SK-N-SH (cell line): ENCODE results near the gene CACNG7. TPM values are rescaled to one million over a fixed set of nuclear protein-coding genes. Genes with fewer than 3 reads are reported as not detected.

Experiments used
- CTCF ChIA-PET: fragments of 300-600, 350-600 bp; formaldehyde crosslinking; extraction: SDS; loops from one replicate; lab custom pipeline; 2021; lab: Yijun Ruan, JAX
- POLR2A ChIA-PET: fragments of 350-600 bp; sonication (Branson Sonifier 250); formaldehyde crosslinking; extraction: SDS; loops from one replicate; lab custom pipeline; 2020; ENCODE audit warnings: antibody characterized with exemption, inconsistent platforms; lab: Yijun Ruan, JAX
- DNase-seq: peaks from one replicate; pipeline ENCODE4 v3.0.0; 2012
- H2AFZ ChIP-seq: fragments of 200-600 bp; sonication (generic); 2 replicates; pipeline ENCODE4 v1.8.1; 2016; ENCODE audit warnings: antibody characterized with exemption, mild to moderate bottlenecking, low read depth
- H3F3A ChIP-seq: fragments of 200-600 bp; sonication (generic); replicated peaks from 2 replicates; pipeline ENCODE3; 2016; ENCODE audit warnings: antibody characterized with exemption, mild to moderate bottlenecking; ENCODE audit not compliant: insufficient read depth
- H3K27ac ChIP-seq, 2 experiments: fragments of 200-500 bp in 1 of 2; fragments of 200-600 bp in 1 of 2; sonication (Bioruptor generic) in 1 of 2; sonication (generic), shearing (Covaris generic) in 1 of 2; 2 replicates each; pipeline versions ENCODE4 v1.5.1 to v1.6.1; 2014 to 2016; ENCODE audit warnings: low read depth in 2 of 2, inconsistent platforms in 1 of 2, low read length in 1 of 2, mild to moderate bottlenecking in 1 of 2, mixed read lengths in 1 of 2
- H3K27me3 ChIP-seq: fragments of 200-600 bp; sonication (generic), shearing (Covaris generic); 2 replicates; pipeline ENCODE4 v1.6.1; 2016; ENCODE audit warnings: mixed run types; ENCODE audit not compliant: insufficient read depth
- H3K36me3 ChIP-seq, 2 experiments: fragments of 200-500 bp in 1 of 2; fragments of 200-600 bp in 1 of 2; sonication (Bioruptor generic) in 1 of 2; sonication (generic) in 1 of 2; replicated peaks in 1 of 2; 2 replicates each; pipeline versions ENCODE3 to v1.5.1; 2014 to 2016; ENCODE audit warnings: low read length in 1 of 2, mild to moderate bottlenecking in 1 of 2; ENCODE audit not compliant: insufficient read depth in 2 of 2, control insufficient read depth in 1 of 2
- H3K4me1 ChIP-seq, 2 experiments: fragments of 200-500 bp in 1 of 2; fragments of 200-600 bp in 1 of 2; sonication (Bioruptor generic) in 1 of 2; sonication (generic), shearing (Covaris generic) in 1 of 2; 2 replicates each; pipeline versions ENCODE4 v1.5.1 to v1.6.1; 2014 to 2016; ENCODE audit warnings: low read depth in 1 of 2, low read length in 1 of 2, mixed run types in 1 of 2; ENCODE audit not compliant: insufficient read depth in 2 of 2, control insufficient read depth in 1 of 2
- H3K4me2 ChIP-seq: fragments of 200-600 bp; sonication (generic), shearing (Covaris generic); 2 replicates; pipeline ENCODE4 v1.6.1; 2017; ENCODE audit warnings: mixed run types
- H3K4me3 ChIP-seq, 2 experiments: fragments of 200-500 bp in 1 of 2; fragments of 200-600 bp in 1 of 2; sonication (Bioruptor generic) in 1 of 2; sonication (generic), shearing (Covaris generic) in 1 of 2; 2 replicates each; pipeline versions ENCODE4 v1.5.1 to v1.8.1; 2014 to 2016; ENCODE audit warnings: low read depth in 2 of 2, inconsistent platforms in 1 of 2, low read length in 1 of 2, mild to moderate bottlenecking in 1 of 2, mixed read lengths in 1 of 2, moderate library complexity in 1 of 2
- H3K79me2 ChIP-seq: fragments of 200-600 bp; sonication (generic); 2 replicates; pipeline ENCODE4 v1.8.1; 2017; ENCODE audit warnings: mild to moderate bottlenecking; ENCODE audit not compliant: insufficient read depth
- H3K9ac ChIP-seq: fragments of 200-600 bp; sonication (generic); 2 replicates; pipeline ENCODE4 v1.6.1; 2017; ENCODE audit warnings: mixed run types
- H3K9me2 ChIP-seq: fragments of 200-600 bp; sonication (generic); 2 replicates; pipeline ENCODE4 v1.6.1; 2017; ENCODE audit warnings: mixed run types
- H3K9me3 ChIP-seq: fragments of 200-600 bp; sonication (generic); 2 replicates; pipeline ENCODE4 v1.6.1; 2017; ENCODE audit warnings: mixed run types, mild to moderate bottlenecking, moderate library complexity
- H4K20me1 ChIP-seq: fragments of 200-600 bp; sonication (generic); 2 replicates; pipeline ENCODE4 v1.6.1; 2017; ENCODE audit warnings: mild to moderate bottlenecking, mixed run types; ENCODE audit not compliant: insufficient read depth
- CHD2 ChIP-seq: fragments of 150-350 bp; IDR thresholded peaks from 2 replicates; pipeline ENCODE4 v1.6.1; 2018; ENCODE audit warnings: low read length; ENCODE audit not compliant: partially characterized antibody
- ELF1 ChIP-seq: IDR thresholded peaks from 2 replicates; pipeline ENCODE4 v1.4.0; 2012
- FOSL2 ChIP-seq: IDR thresholded peaks from 2 replicates; pipeline ENCODE4 v1.4.0; 2012; ENCODE audit warnings: low read depth, mild to moderate bottlenecking, moderate library complexity, borderline replicate concordance
- FOXJ3 ChIP-seq: sonication (generic); formaldehyde crosslinking; IDR thresholded peaks from 2 replicates; pipeline ENCODE4 v1.5.1; 2020; ENCODE audit warnings: mild to moderate bottlenecking, missing genetic modification reagents
- FOXM1 ChIP-seq: IDR thresholded peaks from 2 replicates; pipeline ENCODE4 v1.4.0; 2012; ENCODE audit warnings: low read depth, mild to moderate bottlenecking
- GABPA ChIP-seq: IDR thresholded peaks from 2 replicates; pipeline ENCODE4 v1.4.0; 2012; ENCODE audit warnings: low read depth, mild to moderate bottlenecking
- IRF3 ChIP-seq: fragments of 150-350 bp; IDR thresholded peaks from 2 replicates; pipeline ENCODE4 v1.6.1; 2016; ENCODE audit warnings: mild to moderate bottlenecking, low read depth, low read length
- MXI1 ChIP-seq: IDR thresholded peaks from 2 replicates; pipeline ENCODE4 v1.6.1; 2012; ENCODE audit warnings: mild to moderate bottlenecking, low read depth, low read length, improper control_type of control experiment
- NFIC ChIP-seq: IDR thresholded peaks from 2 replicates; pipeline ENCODE4 v1.4.0; 2012; ENCODE audit warnings: borderline replicate concordance
- REST ChIP-seq: IDR thresholded peaks from 2 replicates; pipeline ENCODE4 v1.6.1; 2012; ENCODE audit warnings: mild to moderate bottlenecking, low read depth, low read length, moderate library complexity
- RXRA ChIP-seq: IDR thresholded peaks from 2 replicates; pipeline ENCODE4 v1.4.0; 2012; ENCODE audit warnings: low read depth, mild to moderate bottlenecking, borderline replicate concordance
- TAF1 ChIP-seq: IDR thresholded peaks from 2 replicates; pipeline ENCODE4 v1.6.1; 2012; ENCODE audit warnings: low read depth, mild to moderate bottlenecking, low read length, moderate library complexity, borderline replicate concordance
- TCF12 ChIP-seq: IDR thresholded peaks from 2 replicates; pipeline ENCODE4 v1.4.0; 2012
- TEAD4 ChIP-seq: IDR thresholded peaks from 2 replicates; pipeline ENCODE4 v1.4.0; 2012; ENCODE audit warnings: mild to moderate bottlenecking, borderline replicate concordance; ENCODE audit not compliant: insufficient read depth
- WGBS: methylation state at CpG from one replicate; pipeline ENCODE4 v1.1.6; 2017; ENCODE audit warnings: low lambda C conversion rate; 5-methylcytosine and 5-hydroxymethylcytosine counted together
- polyA plus RNA-seq, 3 experiments: library from polyadenylated mRNA; depleted of rRNA; stranded (reverse); fragments of >200 nt; gene quantifications; 2 replicates each; pipeline ENCODE4 v1.2.3, GENCODE V29; 2012
- TF ChIP-seq, protein P1 (sequence below): IDR thresholded peaks from 2 replicates; pipeline ENCODE4; 2012

The CACNG7 gene
- polyA plus RNA-seq, 1 of the 3 experiments (the other 2 are of a cell fraction) = 25.7 TPM

- peak; percentile 76 for DNase-seq
- ChIA-PET CTCF (interaction anchor here (0.6 to 1.3 kb wide), 3 partner anchors 47 to 116 kb away, joined by 3 to 4 read pairs (median 3); no protein-coding TSS in a partner anchor), POLR2A (no interaction called here)
- Histone ChIP-seq H3K4me3 (peak overlapping the region; percentile 44 to 62), H3K27me3 (no peaks in the 10 kb centered on the region), H2AFZ (peak overlapping the region; percentile 73; the same call in 1 of the 2 replicates), H3K9me3 (no peaks in the 10 kb centered on the region), H3F3A (peaks cover 8% of the 10 kb centered on the region), H3K79me2 (peaks cover 19% of the 10 kb centered on the region), H4K20me1 (no peaks in the 10 kb centered on the region), H3K4me2 (peak overlapping the region; percentile 96), H3K9ac (peak overlapping the region; percentile 62), H3K27ac (peak overlapping the region in 1 of 2 experiments; percentile 84; a peak in 2 of 4 replicates), H3K36me3 (no peaks in the 10 kb centered on the region), H3K4me1 (peaks cover 19 to 23% of the 10 kb centered on the region in 2 experiments; a peak in 2 of 4 replicates), H3K9me2 (no peaks in the 10 kb centered on the region)
- TF ChIP-seq MXI1 (no peak), CHD2 (peak; percentile 88)
- 8% methylated on average over 22 of the region's 22 CpGs for WGBS
These were observed 50.0 kb downstream of the CACNG7 start for GRCh38 chr19:53958823-53959757.

- peak overlapping the region in 1 of 2 experiments; percentile 0; a peak in 1 of 4 replicates for H3K27ac ChIP-seq
These were observed 51.1 kb downstream of the CACNG7 start for GRCh38 chr19:53960187-53960586.

More at GRCh38 chr19:53960187-53960586, 51.1 kb downstream of the CACNG7 start:
- Histone ChIP-seq H3K4me1 (peaks cover 19 to 23% of the 10 kb centered on the region in 2 experiments; a peak in 2 of 4 replicates), H3K9ac (peak overlapping the region; percentile 62; the same call in 1 of the 2 replicates), H3K36me3 (no peaks in the 10 kb centered on the region), H3K9me3 (no peaks in the 10 kb centered on the region), H3K9me2 (no peaks in the 10 kb centered on the region), H3K4me3 (peak overlapping the region; percentile 44 to 62), H2AFZ (no peak overlapping the region), H3K27me3 (no peaks in the 10 kb centered on the region), H3F3A (peaks cover 8% of the 10 kb centered on the region), H3K4me2 (peak overlapping the region; percentile 96), H3K79me2 (peaks cover 24% of the 10 kb centered on the region), H4K20me1 (no peaks in the 10 kb centered on the region)
- ChIA-PET CTCF (interaction anchor here (0.6 to 2.1 kb wide), 3 partner anchors 13 to 64 kb away, joined by 3 to 9 read pairs (median 3); no protein-coding TSS in a partner anchor), POLR2A (no interaction called here)
- WGBS = 60% methylated on average over 10 of the region's 10 CpGs
- no peak for TF ChIP-seq REST
- no peak for TF ChIP-seq RXRA
- no peak for TF ChIP-seq TCF12
- TF ChIP-seq FOXM1 = no peak
- TF ChIP-seq GABPA = no peak
- TF ChIP-seq CHD2 = no peak
- TF ChIP-seq FOSL2 = no peak
- no peak for TF ChIP-seq TAF1
- TF ChIP-seq MXI1 = no peak
- no peak for TF ChIP-seq IRF3
- no peak for TF ChIP-seq ELF1
- TF ChIP-seq TEAD4 = no peak
- no peak for TF ChIP-seq NFIC
- TF ChIP-seq, protein P1, sequence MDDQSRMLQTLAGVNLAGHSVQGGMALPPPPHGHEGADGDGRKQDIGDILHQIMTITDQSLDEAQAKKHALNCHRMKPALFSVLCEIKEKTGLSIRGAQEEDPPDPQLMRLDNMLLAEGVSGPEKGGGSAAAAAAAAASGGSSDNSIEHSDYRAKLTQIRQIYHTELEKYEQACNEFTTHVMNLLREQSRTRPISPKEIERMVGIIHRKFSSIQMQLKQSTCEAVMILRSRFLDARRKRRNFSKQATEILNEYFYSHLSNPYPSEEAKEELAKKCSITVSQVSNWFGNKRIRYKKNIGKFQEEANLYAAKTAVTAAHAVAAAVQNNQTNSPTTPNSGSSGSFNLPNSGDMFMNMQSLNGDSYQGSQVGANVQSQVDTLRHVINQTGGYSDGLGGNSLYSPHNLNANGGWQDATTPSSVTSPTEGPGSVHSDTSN = no peak
- TF ChIP-seq FOXJ3 = no peak
- DNase-seq = peak; percentile 47
